OCI-LY1 (cell line): ENCODE results near the gene EIF3J.
A peak's percentile ranks its signal among the peaks of the same experiment; 100 is the strongest.
"Not testable (repeated sequence)": the region's sequence is repeated elsewhere in the genome, so short reads cannot be mapped to it uniquely, and the experiment has no call there.

ENCODE experiments used
- H2AFZ ChIP-seq: fragments of 200-600 bp; sonication (generic), shearing (Covaris generic); 2 replicates; pipeline ENCODE4 v1.6.0; 2014; ENCODE audit warnings: antibody characterized with exemption, mild to moderate bottlenecking, low read length
- H3F3A ChIP-seq: fragments of 200-600 bp; sonication (generic), shearing (Covaris generic); 2 replicates; pipeline ENCODE4 v1.6.0; 2014; ENCODE audit warnings: mild to moderate bottlenecking, antibody characterized with exemption, low read length, moderate library complexity; ENCODE audit not compliant: insufficient read depth
- H3K27ac ChIP-seq: fragments of 200-600 bp; sonication (generic); 2 replicates; pipeline ENCODE4 v1.5.1; 2014; ENCODE audit warnings: low read length, mixed run types, mild to moderate bottlenecking, low read depth; ENCODE audit not compliant: poor library complexity, severe bottlenecking
- H3K27me3 ChIP-seq: fragments of 200-600 bp; sonication (generic); 2 replicates; pipeline ENCODE4 v1.6.0; 2014; ENCODE audit warnings: antibody characterized with exemption, mild to moderate bottlenecking, low read length, moderate library complexity; ENCODE audit not compliant: insufficient read depth
- H3K36me3 ChIP-seq: fragments of 200-600 bp; sonication (generic); 2 replicates; pipeline ENCODE4 v1.6.1; 2014; ENCODE audit warnings: mild to moderate bottlenecking, antibody characterized with exemption, low read length, moderate library complexity, mixed read lengths; ENCODE audit not compliant: insufficient read depth
- H3K4me1 ChIP-seq: fragments of 200-600 bp; sonication (generic); 2 replicates; pipeline ENCODE4 v1.5.1; 2014; ENCODE audit warnings: mild to moderate bottlenecking, low read length, moderate library complexity; ENCODE audit not compliant: insufficient read depth, severe bottlenecking
- H3K4me2 ChIP-seq: fragments of 200-600 bp; sonication (generic), shearing (Covaris generic); 2 replicates; pipeline ENCODE4 v1.6.1; 2014; ENCODE audit warnings: low read length
- H3K4me3 ChIP-seq: fragments of 200-600 bp; sonication (generic); 2 replicates; pipeline ENCODE4 v1.5.1; 2014; ENCODE audit warnings: low read length, low read depth, mild to moderate bottlenecking, mixed read lengths; ENCODE audit not compliant: poor library complexity, severe bottlenecking
- H3K79me2 ChIP-seq: fragments of 200-600 bp; shearing (Covaris generic); 2 replicates; pipeline ENCODE4 v1.6.1; 2016; ENCODE audit warnings: mixed run types, low read length, mixed read lengths; ENCODE audit not compliant: insufficient read depth
- H3K9ac ChIP-seq: fragments of 200-600 bp; sonication (generic), shearing (Covaris generic); 2 replicates; pipeline ENCODE4 v1.6.1; 2014; ENCODE audit warnings: mild to moderate bottlenecking, low read length, mixed read lengths
- H3K9me2 ChIP-seq: fragments of 200-600 bp; sonication (generic), shearing (Covaris generic); 2 replicates; pipeline ENCODE4 v1.6.1; 2014; ENCODE audit warnings: low read depth, mild to moderate bottlenecking, low read length, mixed read lengths
- H3K9me3 ChIP-seq: fragments of 200-600 bp; shearing (Covaris generic); 2 replicates; pipeline ENCODE4 v1.6.1; 2014; ENCODE audit warnings: low read length, mixed read lengths
- H4K20me1 ChIP-seq: fragments of 200-600 bp; sonication (generic), shearing (Covaris generic); 2 replicates; pipeline ENCODE4 v1.6.0; 2016; ENCODE audit warnings: mild to moderate bottlenecking, low read length; ENCODE audit not compliant: insufficient read depth
- EZH2 ChIP-seq: fragments of 200-600 bp; sonication (generic), shearing (Covaris generic); IDR thresholded peaks from 2 replicates; pipeline ENCODE4 v1.8.0; 2017; ENCODE audit warnings: borderline replicate concordance, mixed run types, mild to moderate bottlenecking, antibody characterized with exemption, low read length, moderate library complexity, mixed read lengths
- TF ChIP-seq, protein P1 (sequence below): fragments of 200-600 bp; sonication (generic), shearing (Covaris generic); IDR thresholded peaks from 2 replicates; pipeline ENCODE4 v1.5.1; 2017; ENCODE audit warnings: mild to moderate bottlenecking, antibody characterized with exemption, low read length, moderate library complexity, mixed read lengths

The EIF3J gene

GRCh38 chr15:44530653-44531052 lies 6.3 kb upstream of the EIF3J start:
- Histone ChIP-seq H3K27me3 (no peaks in the 10 kb centered on the region), H4K20me1 (no peaks in the 10 kb centered on the region), H3K79me2 (no peaks in the 10 kb centered on the region), H3K9me3 (no peaks in the 10 kb centered on the region), H3K36me3 (peaks cover 14% of the 10 kb centered on the region), H3K4me3 (no peak overlapping the region), H3K27ac (no peak overlapping the region), H3K9me2 (no peaks in the 10 kb centered on the region), H2AFZ (no peak overlapping the region), H3K4me2 (no peak overlapping the region), H3K4me1 (peaks cover 2% of the 10 kb centered on the region), H3K9ac (no peak overlapping the region), H3F3A (0 out of 2 replicates have a peak, but pooled peaks cover 3% of the 10 kb centered on the region)
- TF ChIP-seq, protein P1, sequence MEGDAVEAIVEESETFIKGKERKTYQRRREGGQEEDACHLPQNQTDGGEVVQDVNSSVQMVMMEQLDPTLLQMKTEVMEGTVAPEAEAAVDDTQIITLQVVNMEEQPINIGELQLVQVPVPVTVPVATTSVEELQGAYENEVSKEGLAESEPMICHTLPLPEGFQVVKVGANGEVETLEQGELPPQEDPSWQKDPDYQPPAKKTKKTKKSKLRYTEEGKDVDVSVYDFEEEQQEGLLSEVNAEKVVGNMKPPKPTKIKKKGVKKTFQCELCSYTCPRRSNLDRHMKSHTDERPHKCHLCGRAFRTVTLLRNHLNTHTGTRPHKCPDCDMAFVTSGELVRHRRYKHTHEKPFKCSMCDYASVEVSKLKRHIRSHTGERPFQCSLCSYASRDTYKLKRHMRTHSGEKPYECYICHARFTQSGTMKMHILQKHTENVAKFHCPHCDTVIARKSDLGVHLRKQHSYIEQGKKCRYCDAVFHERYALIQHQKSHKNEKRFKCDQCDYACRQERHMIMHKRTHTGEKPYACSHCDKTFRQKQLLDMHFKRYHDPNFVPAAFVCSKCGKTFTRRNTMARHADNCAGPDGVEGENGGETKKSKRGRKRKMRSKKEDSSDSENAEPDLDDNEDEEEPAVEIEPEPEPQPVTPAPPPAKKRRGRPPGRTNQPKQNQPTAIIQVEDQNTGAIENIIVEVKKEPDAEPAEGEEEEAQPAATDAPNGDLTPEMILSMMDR = no peak

DNA sequence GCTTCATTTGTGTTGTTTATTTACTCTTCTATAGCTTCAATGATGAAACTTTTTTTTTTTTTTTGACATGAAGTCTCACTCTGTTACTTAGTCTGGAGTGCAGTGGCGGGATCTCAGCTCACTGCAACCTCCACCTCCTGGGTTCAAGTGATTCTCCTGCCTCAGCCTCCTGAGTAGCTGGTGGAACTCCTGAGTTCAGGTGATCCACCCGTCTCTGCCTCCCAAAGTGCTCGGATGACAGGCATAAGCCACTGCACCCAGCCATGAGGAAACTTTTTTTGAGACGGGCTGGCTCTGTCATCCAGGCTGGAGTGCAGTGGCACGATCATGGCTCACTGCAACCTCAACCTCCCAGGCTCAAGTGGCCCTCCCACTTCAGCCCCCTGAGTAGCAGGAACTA lies 4.7 kb upstream of the EIF3J start:
- not testable (repeated sequence) for H3K9me3 ChIP-seq, H3K79me2 ChIP-seq, H3K9ac ChIP-seq, H3K4me3 ChIP-seq, H3F3A ChIP-seq, H3K9me2 ChIP-seq, H4K20me1 ChIP-seq, H3K4me1 ChIP-seq, H3K27ac ChIP-seq, H3K27me3 ChIP-seq, H3K36me3 ChIP-seq, H3K4me2 ChIP-seq, H2AFZ ChIP-seq

DNA sequence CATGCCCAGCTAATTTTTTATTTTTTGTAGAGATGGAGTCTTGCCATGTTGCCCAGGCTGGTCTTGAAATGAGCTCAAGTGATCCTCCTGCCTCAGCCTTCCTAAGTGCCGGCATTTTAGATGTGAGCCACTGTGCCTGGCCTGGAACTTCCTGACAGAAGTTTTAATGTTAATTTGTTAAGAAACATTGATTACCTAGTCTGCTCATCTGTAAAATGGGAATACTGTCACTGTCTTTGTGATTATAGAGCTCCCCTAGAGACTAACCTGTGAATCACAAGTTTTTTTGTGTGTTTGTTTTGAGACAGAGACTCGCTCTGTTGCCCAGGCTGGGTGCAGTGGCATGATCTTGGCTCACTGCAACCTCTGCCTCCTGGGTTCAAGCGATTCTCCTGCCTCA lies 4.3 kb upstream of the EIF3J start:
- Histone ChIP-seq H3K79me2 (peaks cover 5% of the 10 kb centered on the region), H4K20me1 (no peaks in the 10 kb centered on the region), H3K4me2 (no peak overlapping the region), H3K4me1 (peaks cover 9% of the 10 kb centered on the region), H3K9ac (no peak overlapping the region), H3K36me3 (no peaks in the 10 kb centered on the region), H3K9me2 (no peaks in the 10 kb centered on the region), H3K27ac (no peak overlapping the region), H3F3A (0 out of 2 replicates have a peak, but pooled peaks cover 3% of the 10 kb centered on the region), H3K4me3 (no peak overlapping the region), H3K9me3 (no peaks in the 10 kb centered on the region), H2AFZ (no peak overlapping the region), H3K27me3 (no peaks in the 10 kb centered on the region)
- no peak for TF ChIP-seq EZH2
- TF ChIP-seq, protein P1 = peak; percentile 54; the same call in 1 of the 2 replicates

DNA sequence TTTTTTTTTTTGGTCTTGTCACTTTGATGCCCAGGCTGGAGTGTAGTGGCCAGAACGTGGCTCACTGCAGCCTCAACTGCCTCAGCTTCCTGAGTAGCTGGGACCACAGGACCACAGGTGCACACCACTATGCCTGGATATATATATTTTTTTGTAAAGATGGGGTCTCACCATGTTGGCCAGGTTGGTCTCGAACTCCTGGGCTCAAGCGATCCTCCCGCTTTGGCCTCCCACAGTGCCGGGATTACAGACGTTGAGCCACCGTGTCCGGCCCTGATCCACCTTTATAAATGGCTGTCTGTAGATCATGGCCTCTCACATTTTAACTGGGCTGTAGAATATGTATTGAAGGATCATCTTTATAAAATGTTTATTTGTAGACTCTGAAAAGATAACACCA lies 1.9 kb upstream of the EIF3J start:
- 0 out of 2 replicates have a peak, but pooled peaks cover 3% of the 10 kb centered on the region for H3F3A ChIP-seq
- H3K36me3 ChIP-seq = peaks cover 13% of the 10 kb centered on the region; the same call in 1 of the 2 replicates
- no peaks in the 10 kb centered on the region for H3K27me3 ChIP-seq
- H3K4me2 ChIP-seq = no peak overlapping the region
- peaks cover 21% of the 10 kb centered on the region for H3K4me1 ChIP-seq
- no peak overlapping the region for H2AFZ ChIP-seq
- no peaks in the 10 kb centered on the region for H3K9me3 ChIP-seq
- H3K4me3 ChIP-seq = no peak overlapping the region
- no peaks in the 10 kb centered on the region for H4K20me1 ChIP-seq
- no peaks in the 10 kb centered on the region for H3K9me2 ChIP-seq
- H3K9ac ChIP-seq = no peak overlapping the region
- peaks cover 18% of the 10 kb centered on the region for H3K79me2 ChIP-seq
- no peak overlapping the region for H3K27ac ChIP-seq
- TF ChIP-seq EZH2 = no peak
- TF ChIP-seq, protein P1 = no peak
